ENCODE results near the gene CERS6.
"Not testable (repeated sequence)": the region's sequence is repeated elsewhere in the genome, so short reads cannot be mapped to it uniquely, and the experiment has no call there.

The CERS6 gene

GRCh38 chr2:168642873-168643272 is 186.8 kb downstream of the CERS6 start:
- DNase-seq (ENCODE audit: low read depth): no peak

GRCh38 chr2:168643979-168644378 is 187.9 kb downstream of the CERS6 start:
- no peak for DNase-seq (ENCODE audit: low read depth)

DNA sequence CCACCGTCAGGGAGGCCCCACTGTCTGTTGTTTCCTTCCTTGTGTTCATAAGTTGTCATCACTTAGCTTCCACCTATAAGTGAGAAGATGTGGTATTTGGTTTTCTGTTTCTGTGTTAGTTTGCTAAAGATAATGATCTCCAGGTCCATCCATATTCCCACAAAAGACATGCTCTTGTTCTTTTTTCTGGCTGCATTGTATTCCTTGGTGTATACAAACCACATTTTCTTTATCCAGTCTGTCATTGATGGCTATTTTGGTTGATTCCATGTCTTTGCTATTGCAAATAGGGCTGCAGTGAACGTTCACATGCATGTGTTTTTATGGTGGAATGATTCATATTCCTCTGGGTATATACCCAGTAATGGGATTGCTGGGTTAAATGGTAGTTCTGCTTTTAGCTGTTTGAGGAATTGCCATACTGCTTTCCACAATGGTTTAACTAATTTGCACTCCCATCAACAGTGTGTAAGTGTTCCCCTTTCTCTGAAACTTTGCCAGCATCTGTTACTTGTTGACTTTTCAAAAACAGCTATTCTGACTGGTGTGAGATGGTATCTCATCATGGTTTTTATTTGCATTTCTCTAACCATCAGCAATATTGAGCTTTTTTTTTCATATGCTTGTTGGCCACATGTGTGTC is 189.7 kb downstream of the CERS6 start:
- DNase-seq (ENCODE audit: low read depth): no peak

DNA sequence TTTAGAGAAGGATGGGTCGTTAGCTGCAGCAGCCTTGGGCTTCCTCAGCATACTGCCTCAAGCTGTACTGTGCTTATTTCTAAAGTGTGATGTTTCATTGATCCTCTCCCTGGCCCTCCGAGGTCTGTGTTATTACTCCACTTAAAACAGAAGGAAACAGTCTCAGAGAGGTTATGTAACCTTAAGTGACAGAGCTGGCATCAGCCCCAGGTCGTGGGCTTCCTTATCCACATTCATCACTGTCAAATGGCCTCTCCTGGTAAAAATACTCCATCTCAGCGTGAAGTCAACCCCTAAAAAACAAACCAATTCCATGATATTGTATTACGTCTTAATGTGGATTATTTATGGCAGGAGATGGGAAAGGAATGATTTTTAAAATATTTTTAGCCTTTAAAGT is 193.0 kb downstream of the CERS6 start:
- no peak for DNase-seq (ENCODE audit: low read depth)

DNA sequence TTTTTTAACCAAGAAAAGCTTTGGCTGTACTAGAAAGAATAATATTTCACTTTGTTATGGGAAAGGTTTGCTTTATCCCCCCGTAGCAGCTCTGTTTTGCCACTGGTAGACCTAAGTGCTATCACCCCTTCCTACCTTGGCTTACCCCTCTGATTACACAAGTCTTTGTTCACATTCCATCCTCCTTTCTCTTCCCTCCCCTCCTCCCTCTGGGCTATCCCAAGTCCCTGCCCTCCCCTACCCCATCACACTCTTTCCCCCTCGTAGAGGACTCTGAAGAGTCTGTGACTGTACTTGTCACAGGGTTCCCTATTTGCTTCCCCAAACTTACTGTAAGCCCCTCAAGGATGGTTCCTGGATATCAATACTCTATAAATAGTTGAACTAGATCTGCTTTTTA is 193.5 kb downstream of the CERS6 start:
- DNase-seq (ENCODE audit: low read depth): no peak

DNA sequence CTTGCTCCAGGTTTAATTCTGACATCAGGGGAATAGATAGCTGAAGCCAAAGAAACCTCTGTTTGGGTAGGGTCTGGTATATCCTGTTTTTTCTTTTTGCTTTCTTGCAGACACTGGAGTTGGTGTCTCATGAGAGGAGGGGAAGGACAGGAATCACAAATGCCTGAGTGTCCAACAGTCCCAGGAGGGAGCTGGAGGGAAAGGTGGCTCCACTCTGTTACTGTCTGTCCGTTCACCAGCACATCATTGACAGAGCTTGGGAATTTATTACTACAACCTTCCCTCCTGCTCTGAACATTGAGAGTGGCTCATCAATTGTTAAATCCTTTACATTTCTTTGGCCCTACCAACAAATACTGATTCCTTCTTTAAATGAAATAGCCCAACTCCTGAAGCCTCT is 194.1 kb downstream of the CERS6 start:
- DNase-seq (ENCODE audit: low read depth): no peak

DNA sequence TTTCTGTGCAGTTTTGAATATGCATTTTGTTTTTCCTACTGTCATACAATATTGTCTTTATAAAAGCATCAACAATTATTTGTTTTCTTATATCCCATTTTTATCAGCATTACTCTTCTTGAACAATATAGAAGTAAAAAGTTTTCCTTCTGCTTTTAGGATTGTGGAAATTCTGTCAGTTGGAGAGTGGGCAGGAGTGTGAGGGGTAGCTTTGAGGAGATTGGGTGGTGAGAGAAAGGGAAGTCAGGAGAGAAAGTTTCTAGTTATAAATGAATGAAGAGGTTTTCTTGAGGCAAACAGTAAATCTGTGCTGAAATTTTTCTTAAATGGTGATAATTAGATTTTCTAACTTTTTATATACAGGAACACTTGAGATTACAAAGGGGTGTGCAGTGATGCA is 194.7 kb downstream of the CERS6 start:
- DNase-seq (ENCODE audit: low read depth): no peak

DNA sequence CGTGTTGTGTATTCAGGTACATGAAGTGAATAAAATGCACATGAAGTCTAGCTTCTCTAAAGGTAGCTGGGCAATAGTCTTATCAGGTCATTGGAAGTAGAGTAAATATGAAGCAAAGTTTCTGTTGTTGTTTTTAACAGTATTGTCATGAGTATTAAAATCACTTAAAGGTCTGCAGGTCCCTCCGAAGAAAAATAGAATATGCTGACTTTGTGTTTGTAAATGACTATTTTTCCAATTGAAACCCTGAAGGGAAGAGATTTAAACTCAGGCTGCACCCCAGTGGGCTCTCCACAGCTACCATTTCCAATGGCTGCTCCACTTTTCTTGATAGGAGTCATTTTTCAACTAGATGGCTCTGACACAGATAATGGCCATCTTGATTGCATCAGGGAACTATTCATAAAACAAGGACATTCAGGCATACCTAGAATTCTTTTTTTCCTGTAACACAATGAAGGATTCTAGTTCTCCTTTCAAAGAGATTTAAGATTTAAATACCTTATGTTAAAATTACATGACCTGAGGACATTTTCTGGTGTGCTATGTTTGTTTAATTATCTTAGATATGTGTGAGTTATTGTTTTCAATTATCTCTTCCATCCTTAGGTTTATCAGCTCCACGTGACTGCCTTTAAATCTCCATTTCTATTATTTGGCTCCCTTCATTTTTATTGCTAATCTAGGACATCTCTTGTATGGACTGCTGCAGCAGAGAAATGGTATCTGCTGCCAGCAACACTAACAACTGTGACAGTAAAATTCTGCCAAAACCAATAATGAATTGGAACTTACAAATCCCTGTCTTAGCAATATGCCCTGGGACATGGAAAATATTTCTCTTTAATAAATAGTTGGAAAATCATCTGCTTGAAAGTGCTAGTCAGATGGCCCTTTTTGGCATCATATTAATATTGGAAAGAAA is 197.2 kb downstream of the CERS6 start:
- no peak for DNase-seq (ENCODE audit: low read depth)

GRCh38 chr2:168654705-168655104 is 198.6 kb downstream of the CERS6 start:
- no peak for DNase-seq (ENCODE audit: low read depth)

DNA sequence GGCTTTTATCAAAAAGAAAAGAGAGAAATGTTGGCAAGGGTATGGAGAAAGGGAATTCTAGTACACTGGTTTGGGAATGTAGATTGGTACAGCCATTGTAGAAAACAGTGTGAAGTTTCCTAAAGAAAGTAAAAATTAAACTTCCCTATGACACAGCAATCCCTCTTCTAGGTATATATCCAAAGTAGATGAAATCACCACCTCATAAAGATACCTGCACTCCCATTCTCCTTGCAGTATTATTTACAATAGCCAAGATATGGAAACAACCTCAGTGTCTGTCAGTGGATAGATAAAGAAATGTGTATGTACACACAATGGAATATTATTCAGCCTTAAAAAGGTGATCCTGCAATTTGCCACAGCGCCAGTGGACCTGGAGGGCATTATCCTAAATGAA is 199.1 kb downstream of the CERS6 start:
- DNase-seq (ENCODE audit: low read depth): no peak

DNA sequence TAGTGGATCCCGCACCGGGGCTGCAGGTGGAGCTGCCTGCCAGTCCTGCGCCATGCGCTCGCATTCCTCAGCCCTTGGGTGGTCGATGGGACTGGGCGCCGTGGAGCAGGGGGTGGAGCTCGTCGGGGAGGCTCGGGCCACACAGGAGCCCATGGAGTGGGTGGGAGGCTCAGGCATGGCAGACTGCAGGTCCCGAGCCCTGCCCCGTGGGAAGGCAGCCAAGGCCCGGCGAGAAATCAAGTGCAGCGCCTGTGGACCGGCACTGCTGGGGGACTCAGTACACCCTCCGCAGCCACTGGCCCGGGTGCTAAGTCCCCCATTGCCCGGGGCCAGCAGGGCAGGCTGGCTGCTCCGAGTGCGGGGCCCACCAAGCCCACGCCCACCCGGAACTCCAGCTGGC is 201.3 kb downstream of the CERS6 start:
- DNase-seq (ENCODE audit: low read depth): not testable (repeated sequence)

- DNase-seq (ENCODE audit: low read depth): no peak
Measured at GRCh38 chr2:168658706-168659105, 202.6 kb downstream of the CERS6 start.

DNA sequence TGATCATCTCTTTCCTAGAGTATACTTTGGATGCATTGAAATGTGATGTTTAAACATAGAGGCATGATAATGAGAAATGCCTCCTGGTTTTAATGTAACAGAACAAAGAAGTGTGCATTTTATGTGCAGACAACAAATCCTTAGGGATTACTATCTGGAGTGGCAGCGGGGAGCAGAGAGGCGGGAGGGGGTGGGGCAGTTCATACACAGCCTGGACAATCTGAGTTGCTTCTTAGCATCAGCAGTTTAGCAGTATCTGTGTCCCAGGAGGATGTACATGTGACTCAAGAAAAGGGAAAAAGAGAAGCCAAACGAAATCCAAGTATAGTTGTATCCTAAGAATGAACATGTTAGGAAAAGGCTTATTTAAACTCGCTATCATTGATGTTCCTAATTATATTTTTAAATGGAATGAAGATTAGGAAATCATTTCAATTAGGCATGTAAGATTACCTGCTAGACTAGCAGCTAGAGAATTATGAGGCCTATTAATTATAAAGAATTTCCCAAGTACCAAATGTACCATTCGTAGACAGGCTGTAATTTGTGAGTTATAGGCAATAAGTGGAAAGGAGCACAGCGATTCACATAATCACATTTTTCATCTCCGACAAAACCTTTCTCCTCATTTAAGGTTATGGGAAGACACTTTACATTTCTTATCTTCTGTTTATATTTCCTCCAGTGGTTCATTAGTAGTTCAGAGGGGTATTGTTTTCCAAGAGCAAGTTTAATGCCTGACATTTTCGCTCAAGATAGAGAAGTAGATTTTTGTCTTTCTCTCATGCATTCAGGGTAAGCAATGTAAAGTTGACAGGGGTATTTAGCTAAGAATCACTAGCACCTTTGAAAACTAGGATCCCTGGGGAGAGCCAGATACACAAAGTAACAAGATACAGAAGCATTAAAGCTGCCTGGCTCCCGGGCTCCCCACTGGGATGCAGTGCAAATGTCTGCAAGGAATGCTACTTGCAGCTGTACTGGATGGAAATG is 205.1 kb downstream of the CERS6 start:
- no peak for DNase-seq (ENCODE audit: low read depth)

DNA sequence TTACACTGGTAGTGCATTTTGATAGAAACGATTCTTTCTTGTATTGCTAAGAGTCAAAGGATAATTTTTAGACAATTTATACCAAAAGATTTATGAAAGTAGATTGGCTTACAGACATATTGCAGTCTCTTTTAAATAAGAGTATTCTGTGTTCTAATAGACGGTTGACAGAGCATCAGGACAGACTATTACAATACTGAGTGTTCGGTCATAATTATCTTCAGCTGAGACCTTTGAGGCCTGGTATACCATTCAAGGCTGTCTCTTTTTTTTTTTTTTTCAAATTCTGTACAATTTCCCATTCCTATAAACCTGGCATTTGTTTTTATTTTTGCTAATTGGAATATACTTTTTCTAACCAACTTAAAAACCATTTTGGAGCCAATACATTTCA is 205.8 kb downstream of the CERS6 start:
- no peak for DNase-seq (ENCODE audit: low read depth)

DNA sequence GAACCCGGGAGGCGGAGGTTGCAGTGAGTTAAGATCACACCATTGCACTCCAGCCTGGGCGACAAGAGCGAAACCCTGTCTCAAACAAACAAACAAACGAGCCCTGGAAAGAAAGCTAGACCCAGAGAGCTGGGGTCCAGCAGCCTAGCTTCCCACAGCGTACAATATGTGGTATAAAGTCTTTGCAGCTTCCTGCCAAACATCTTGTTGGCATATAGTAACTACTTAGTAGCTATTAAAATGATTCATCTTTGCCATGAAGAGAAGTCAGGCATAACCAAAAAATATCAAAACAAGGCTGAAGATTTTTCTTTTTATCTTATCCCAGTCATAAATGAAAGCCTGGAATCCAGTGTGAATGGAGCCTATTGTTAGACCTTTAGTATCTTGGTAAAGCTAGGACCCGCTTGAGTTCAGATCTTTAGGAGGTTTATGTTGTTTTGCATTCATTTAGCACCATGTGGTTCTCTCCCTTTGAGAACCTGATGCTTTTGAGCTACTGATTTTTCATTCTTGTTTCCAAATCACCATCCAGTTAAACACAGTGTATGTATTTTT is 206.7 kb downstream of the CERS6 start:
- DNase-seq (ENCODE audit: low read depth): no peak

DNA sequence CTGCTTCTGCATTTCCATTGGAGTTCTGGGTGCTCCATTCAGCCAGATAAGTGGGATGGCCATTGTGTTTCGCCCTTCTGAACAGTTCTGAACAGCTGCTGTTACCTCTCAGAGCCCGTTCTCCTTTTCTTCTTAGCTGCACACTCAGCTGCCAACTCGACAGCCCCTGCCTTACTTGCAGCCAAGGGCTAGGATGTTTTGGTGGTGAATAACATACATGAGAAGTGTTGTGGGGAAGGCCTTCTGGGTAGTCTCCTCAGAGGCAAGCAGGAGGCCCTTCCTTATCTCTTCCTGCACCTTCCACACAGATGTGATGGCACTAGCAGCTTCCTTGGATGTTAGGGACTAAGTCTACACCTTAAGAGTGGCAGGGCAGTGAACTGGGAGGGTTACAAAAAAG is 207.9 kb downstream of the CERS6 start:
- DNase-seq (ENCODE audit: low read depth): no peak

GRCh38 chr2:168664715-168665114 is 208.6 kb downstream of the CERS6 start:
- not testable (repeated sequence) for DNase-seq (ENCODE audit: low read depth)

DNA sequence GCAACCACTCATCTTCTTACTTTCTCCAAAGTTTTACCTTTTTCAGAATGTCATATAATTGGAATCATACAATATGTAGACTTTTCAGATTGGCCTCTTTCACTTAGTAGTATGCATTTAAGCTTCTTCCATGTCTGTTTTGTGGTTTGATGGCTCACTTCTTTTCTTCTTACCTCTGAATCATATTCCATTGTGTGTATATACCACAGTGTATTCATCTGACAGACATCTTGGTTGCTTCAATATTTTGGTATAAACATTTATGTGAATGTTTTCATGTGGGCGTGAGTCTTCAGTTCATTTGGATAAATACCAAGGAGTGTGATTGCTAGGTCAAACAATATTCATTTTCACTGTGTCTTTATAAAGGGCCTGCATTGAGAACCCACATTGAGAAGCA is 210.3 kb downstream of the CERS6 start:
- no peak for DNase-seq (ENCODE audit: low read depth)

DNA sequence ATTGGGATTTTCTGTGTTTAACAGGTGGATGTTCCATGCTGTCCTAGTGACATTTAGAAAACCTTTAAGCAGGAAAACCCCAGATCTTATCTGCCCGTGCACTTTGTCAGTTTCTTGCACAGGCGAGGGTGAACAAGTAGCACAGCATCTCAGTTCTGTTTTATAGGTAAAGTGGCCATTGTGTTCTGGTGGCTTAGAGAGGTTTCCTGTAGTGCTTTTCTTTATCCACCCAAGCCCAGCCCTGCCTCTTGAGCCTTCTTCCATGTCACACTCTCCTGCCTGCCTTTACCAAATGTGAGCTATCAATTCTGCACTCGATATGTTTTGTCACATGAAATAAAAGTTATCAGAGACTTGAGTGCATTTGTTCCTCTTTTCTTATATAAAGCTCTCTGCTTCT is 211.1 kb downstream of the CERS6 start:
- DNase-seq (ENCODE audit: low read depth): no peak

DNA sequence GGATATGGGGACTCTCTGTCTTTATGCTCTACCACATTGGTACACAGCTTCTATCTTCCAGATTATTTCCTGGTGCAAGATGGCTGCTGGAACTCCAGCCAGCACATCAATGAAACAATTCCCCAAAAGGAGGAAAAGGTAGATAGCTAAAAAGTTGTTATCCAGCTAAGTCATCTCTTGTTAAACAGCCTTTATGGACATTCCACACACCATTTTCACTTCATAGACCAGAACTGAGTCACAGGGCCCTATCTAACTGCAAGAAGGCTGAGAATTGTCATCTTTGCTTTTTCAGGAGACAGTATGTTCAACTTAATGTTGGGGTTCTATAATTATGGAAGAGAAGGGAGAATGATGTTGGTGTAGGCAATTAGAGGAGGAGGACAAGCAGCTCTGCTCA is 213.1 kb downstream of the CERS6 start:
- DNase-seq (ENCODE audit: low read depth): no peak

- DNase-seq (ENCODE audit: low read depth): no peak
Measured at GRCh38 chr2:168670478-168670877, 214.4 kb downstream of the CERS6 start.

- DNase-seq (ENCODE audit: low read depth): no peak
Measured at GRCh38 chr2:168671932-168672331, 215.9 kb downstream of the CERS6 start.

All from T-helper 22 cell (primary cell).